ENCODE results near the gene PI4K2A. TPM values are rescaled to one million over a fixed set of nuclear protein-coding genes. Genes with fewer than 3 reads are reported as not detected.

PI4K2A gene
- total and polyA plus RNA-seq, 2 donors (not counting 1 experiment from before 2014, with no cell fraction given), result 26.6 to 30.7 TPM

DNA sequence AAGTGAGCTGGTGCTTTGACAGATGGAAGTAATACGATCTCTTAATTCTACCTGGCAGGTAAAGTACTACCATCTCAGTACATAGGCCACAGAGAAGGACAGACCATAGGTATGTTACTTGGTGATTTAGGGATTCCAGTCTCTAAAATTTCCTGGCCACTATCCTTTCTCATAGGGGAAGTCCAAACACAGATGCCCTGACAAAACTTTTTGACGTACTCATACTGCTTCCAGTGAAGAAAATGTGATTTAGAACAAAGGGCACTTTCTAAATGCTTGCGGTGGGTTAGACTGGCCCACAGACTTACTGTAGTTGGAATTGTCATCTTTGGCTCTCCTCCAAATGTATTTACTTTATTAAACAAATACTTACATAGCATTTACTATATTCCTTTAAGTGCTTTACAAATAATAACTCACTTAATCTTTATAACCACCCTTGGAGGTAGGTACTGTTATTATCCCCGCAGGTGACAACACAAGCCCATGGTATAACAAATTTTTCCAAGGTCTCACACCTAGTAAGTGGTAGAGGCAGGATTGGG lies 3.0 kb downstream of the PI4K2A start:
- Histone ChIP-seq H3K79me2 (ENCODE audit: control insufficient read depth, insufficient read depth, low read length) (peaks cover 51% of the 10 kb centered on the region), H2AFZ (ENCODE audit: low read length) (no peak overlapping the region), H3K4me3 (replicated peaks in 1 of 4; ENCODE audit: control extremely low read depth in 1 of 4, insufficient read depth in 1 of 4, low read depth in 3 of 4, low read length in 4 of 4) (peak overlapping the region in 1 of 4 experiments; percentile 85), H3K9ac (ENCODE audit: insufficient read depth, low read length) (no peak overlapping the region), H3K4me2 (ENCODE audit: extremely low read depth, insufficient read depth, low read length) (peak overlapping the region; percentile 80), H3K27me3 (ENCODE audit: control insufficient read depth, insufficient read depth, low read length) (no peaks in the 10 kb centered on the region), H3K27ac (ENCODE audit: insufficient read depth, low read length) (no peak overlapping the region), H3K9me3 (ENCODE audit: control insufficient read depth, insufficient read depth, low read depth, low read length) (no peaks in the 10 kb centered on the region), H4K20me1 (ENCODE audit: control insufficient read depth, extremely low read depth, insufficient read depth, low read length) (no peaks in the 10 kb centered on the region), H3K4me1 (ENCODE audit: control insufficient read depth, extremely low read depth, insufficient read depth, low read length) (peaks cover 7% of the 10 kb centered on the region), H3K36me3 (ENCODE audit: control insufficient read depth, insufficient read depth, low read length) (peaks cover 3% of the 10 kb centered on the region)
- TF ChIP-seq EZH2 (IDR thresholded peaks at IDR 0.05; ENCODE audit: low read length, missing control alignments) (no peak), CTCF (conservative IDR thresholded peaks at IDR 0.05 in 1 of 2, IDR thresholded peaks at IDR 0.05 in 1 of 2; ENCODE audit: low read depth in 1 of 2, low read length in 2 of 2) (no peak)
- DNase-seq (ENCODE audit: low read depth in 2 of 2), result no peak

GRCh38 chr10:97644936-97645335 lies 4.5 kb downstream of the PI4K2A start:
- Histone ChIP-seq H3K4me2 (ENCODE audit: extremely low read depth, insufficient read depth, low read length) (no peak overlapping the region), H4K20me1 (ENCODE audit: control insufficient read depth, extremely low read depth, insufficient read depth, low read length) (no peaks in the 10 kb centered on the region), H3K9me3 (ENCODE audit: control insufficient read depth, insufficient read depth, low read depth, low read length) (no peaks in the 10 kb centered on the region), H3K9ac (ENCODE audit: insufficient read depth, low read length) (no peak overlapping the region), H3K79me2 (ENCODE audit: control insufficient read depth, insufficient read depth, low read length) (peaks cover 54% of the 10 kb centered on the region), H3K36me3 (ENCODE audit: control insufficient read depth, insufficient read depth, low read length) (peaks cover 3% of the 10 kb centered on the region), H3K27ac (ENCODE audit: insufficient read depth, low read length) (no peak overlapping the region), H3K4me3 (replicated peaks in 1 of 4; ENCODE audit: control extremely low read depth in 1 of 4, insufficient read depth in 1 of 4, low read depth in 3 of 4, low read length in 4 of 4) (no peak overlapping the region), H3K4me1 (ENCODE audit: control insufficient read depth, extremely low read depth, insufficient read depth, low read length) (peaks cover 13% of the 10 kb centered on the region), H3K27me3 (ENCODE audit: control insufficient read depth, insufficient read depth, low read length) (no peaks in the 10 kb centered on the region), H2AFZ (ENCODE audit: low read length) (no peak overlapping the region)
- TF ChIP-seq EZH2 (IDR thresholded peaks at IDR 0.05; ENCODE audit: low read length, missing control alignments) (no peak), CTCF (conservative IDR thresholded peaks at IDR 0.05 in 1 of 2, IDR thresholded peaks at IDR 0.05 in 1 of 2; ENCODE audit: low read depth in 1 of 2, low read length in 2 of 2) (no peak)
- no peak for DNase-seq (ENCODE audit: low read depth in 2 of 2)

GRCh38 chr10:97647556-97647955 lies 7.1 kb downstream of the PI4K2A start:
- Histone ChIP-seq H3K79me2 (ENCODE audit: control insufficient read depth, insufficient read depth, low read length) (peaks cover 58% of the 10 kb centered on the region), H3K4me2 (ENCODE audit: extremely low read depth, insufficient read depth, low read length) (no peak overlapping the region), H3K9ac (ENCODE audit: insufficient read depth, low read length) (no peak overlapping the region), H3K27me3 (ENCODE audit: control insufficient read depth, insufficient read depth, low read length) (no peaks in the 10 kb centered on the region), H3K36me3 (ENCODE audit: control insufficient read depth, insufficient read depth, low read length) (peaks cover 11% of the 10 kb centered on the region), H4K20me1 (ENCODE audit: control insufficient read depth, extremely low read depth, insufficient read depth, low read length) (no peaks in the 10 kb centered on the region), H2AFZ (ENCODE audit: low read length) (no peak overlapping the region), H3K9me3 (ENCODE audit: control insufficient read depth, insufficient read depth, low read depth, low read length) (no peaks in the 10 kb centered on the region), H3K4me1 (ENCODE audit: control insufficient read depth, extremely low read depth, insufficient read depth, low read length) (peaks cover 16% of the 10 kb centered on the region), H3K27ac (ENCODE audit: insufficient read depth, low read length) (no peak overlapping the region), H3K4me3 (replicated peaks in 1 of 4; ENCODE audit: control extremely low read depth in 1 of 4, insufficient read depth in 1 of 4, low read depth in 3 of 4, low read length in 4 of 4) (no peak overlapping the region)
- TF ChIP-seq EZH2 (IDR thresholded peaks at IDR 0.05; ENCODE audit: low read length, missing control alignments) (no peak), CTCF (conservative IDR thresholded peaks at IDR 0.05 in 1 of 2, IDR thresholded peaks at IDR 0.05 in 1 of 2; ENCODE audit: low read depth in 1 of 2, low read length in 2 of 2) (no peak)
- peak; percentile 52 to 59 for DNase-seq (ENCODE audit: low read depth in 2 of 2)

Data from fibroblast of lung (primary cell).